Glutamatergic neuron (in vitro differentiated cells): ENCODE measurements around the gene TMEM92. TPM values are rescaled to one million over a fixed set of nuclear protein-coding genes. Genes with fewer than 3 reads are reported as not detected.
"Not testable (repeated sequence)": the region's sequence is repeated elsewhere in the genome, so short reads cannot be mapped to it uniquely, and the experiment has no call there.

Source experiments
- DNase-seq: peaks from one replicate; pipeline ENCODE4 v3.0.0; 2022
- H3K27ac Mint-ChIP-seq: one replicate; pipeline ENCODE4 v1.8.0; 2020; ENCODE audit warnings: mild to moderate bottlenecking, mixed read lengths, inconsistent platforms; ENCODE audit not compliant: unreplicated experiment
- H3K27me3 Mint-ChIP-seq: one replicate; pipeline ENCODE4 v1.8.0; 2020; ENCODE audit warnings: mild to moderate bottlenecking, moderate library complexity, mixed read lengths, inconsistent platforms; ENCODE audit not compliant: unreplicated experiment
- H3K36me3 Mint-ChIP-seq: one replicate; pipeline ENCODE4 v1.8.0; 2020; ENCODE audit warnings: mild to moderate bottlenecking, mixed read lengths, inconsistent platforms; ENCODE audit not compliant: unreplicated experiment
- H3K4me1 Mint-ChIP-seq: one replicate; pipeline ENCODE4 v1.8.0; 2020; ENCODE audit warnings: mild to moderate bottlenecking, low read depth, mixed read lengths, inconsistent platforms; ENCODE audit not compliant: unreplicated experiment
- H3K4me3 Mint-ChIP-seq: one replicate; pipeline ENCODE4 v1.8.0; 2020; ENCODE audit warnings: mild to moderate bottlenecking, mixed read lengths, inconsistent platforms; ENCODE audit not compliant: unreplicated experiment
- H3K9me3 Mint-ChIP-seq: one replicate; pipeline ENCODE4 v1.8.0; 2020; ENCODE audit warnings: mild to moderate bottlenecking, moderate library complexity, mixed read lengths, inconsistent platforms; ENCODE audit not compliant: unreplicated experiment
- total RNA-seq: library from RNA; stranded (reverse); fragmentation: NEBNext Ultra II Directional; extraction: Animal tissue kit (Norgen Biotek cat#: 25700); gene quantifications from one replicate; pipeline ENCODE4 v1.2.1, GENCODE V29; 2021; ENCODE audit not compliant: unreplicated experiment
- TF ChIP-seq, protein P1 (sequence below): fragments of 200-600 bp; sonication (generic); IDR thresholded peaks from one replicate; pipeline ENCODE4 v1.5.0; 2021; ENCODE audit not compliant: partially characterized antibody, unreplicated experiment

Gene TMEM92
- total RNA-seq, 1 donor from 2014 or later: not detected

DNA sequence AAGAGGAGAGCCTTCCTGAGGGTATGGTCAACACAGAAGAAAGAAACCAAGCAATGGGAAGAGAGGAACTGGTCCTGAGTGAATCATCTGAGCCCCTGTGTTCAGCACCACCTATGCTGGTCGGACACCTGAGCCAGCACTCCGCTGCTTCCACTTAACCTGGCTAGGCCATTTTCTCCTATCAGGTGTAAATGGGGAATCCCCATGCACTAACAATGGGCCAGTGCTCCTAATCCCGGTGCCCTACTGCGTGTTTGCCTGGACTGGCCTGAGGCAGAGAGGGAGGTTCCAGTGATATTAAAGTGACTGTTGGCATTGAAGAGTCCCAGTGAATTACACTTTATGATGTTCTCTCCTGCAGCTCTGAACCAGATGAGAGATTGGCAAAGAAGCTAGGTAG lies 37.2 kb downstream of the TMEM92 start:
- H3K4me3 Mint-ChIP-seq: no peak overlapping the region
- peaks cover 4% of the 10 kb centered on the region for H3K27me3 Mint-ChIP-seq

DNA sequence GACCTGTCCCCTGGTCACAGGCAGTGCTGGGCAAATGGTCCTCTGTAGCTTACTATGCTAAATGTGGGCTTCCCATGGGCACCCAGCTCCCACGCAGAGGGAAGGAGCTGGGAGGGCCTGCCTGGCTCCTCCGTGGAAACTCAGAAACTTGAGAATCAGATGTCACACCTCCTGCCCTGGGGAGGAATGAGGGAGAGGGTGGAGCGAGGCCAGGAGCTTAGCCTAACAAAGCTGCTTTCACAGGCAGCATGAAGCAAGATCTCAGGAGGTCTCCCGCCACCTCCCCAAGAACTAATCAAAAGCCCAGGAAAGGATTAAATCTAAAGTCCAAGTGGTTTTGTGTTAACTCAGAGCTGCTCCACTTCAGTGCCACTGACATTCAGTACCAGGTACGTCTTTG lies 38.0 kb downstream of the TMEM92 start:
- Mint-ChIP-seq H3K9me3 (peaks cover 3% of the 10 kb centered on the region), H3K4me1 (peaks cover 4% of the 10 kb centered on the region), H3K27me3 (peaks cover 4% of the 10 kb centered on the region), H3K27ac (no peak overlapping the region), H3K4me3 (no peak overlapping the region), H3K36me3 (no peaks in the 10 kb centered on the region)
- TF ChIP-seq, protein P1, sequence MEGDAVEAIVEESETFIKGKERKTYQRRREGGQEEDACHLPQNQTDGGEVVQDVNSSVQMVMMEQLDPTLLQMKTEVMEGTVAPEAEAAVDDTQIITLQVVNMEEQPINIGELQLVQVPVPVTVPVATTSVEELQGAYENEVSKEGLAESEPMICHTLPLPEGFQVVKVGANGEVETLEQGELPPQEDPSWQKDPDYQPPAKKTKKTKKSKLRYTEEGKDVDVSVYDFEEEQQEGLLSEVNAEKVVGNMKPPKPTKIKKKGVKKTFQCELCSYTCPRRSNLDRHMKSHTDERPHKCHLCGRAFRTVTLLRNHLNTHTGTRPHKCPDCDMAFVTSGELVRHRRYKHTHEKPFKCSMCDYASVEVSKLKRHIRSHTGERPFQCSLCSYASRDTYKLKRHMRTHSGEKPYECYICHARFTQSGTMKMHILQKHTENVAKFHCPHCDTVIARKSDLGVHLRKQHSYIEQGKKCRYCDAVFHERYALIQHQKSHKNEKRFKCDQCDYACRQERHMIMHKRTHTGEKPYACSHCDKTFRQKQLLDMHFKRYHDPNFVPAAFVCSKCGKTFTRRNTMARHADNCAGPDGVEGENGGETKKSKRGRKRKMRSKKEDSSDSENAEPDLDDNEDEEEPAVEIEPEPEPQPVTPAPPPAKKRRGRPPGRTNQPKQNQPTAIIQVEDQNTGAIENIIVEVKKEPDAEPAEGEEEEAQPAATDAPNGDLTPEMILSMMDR: no peak
- DNase-seq: no peak

More for the DNA sequence above, 37.2 kb downstream of the TMEM92 start:
- TF ChIP-seq, protein P1: no peak
- Mint-ChIP-seq H3K9me3 (peaks cover 3% of the 10 kb centered on the region), H3K27ac (no peak overlapping the region), H3K4me1 (peaks cover 4% of the 10 kb centered on the region), H3K36me3 (no peaks in the 10 kb centered on the region)
- DNase-seq: no peak

DNA sequence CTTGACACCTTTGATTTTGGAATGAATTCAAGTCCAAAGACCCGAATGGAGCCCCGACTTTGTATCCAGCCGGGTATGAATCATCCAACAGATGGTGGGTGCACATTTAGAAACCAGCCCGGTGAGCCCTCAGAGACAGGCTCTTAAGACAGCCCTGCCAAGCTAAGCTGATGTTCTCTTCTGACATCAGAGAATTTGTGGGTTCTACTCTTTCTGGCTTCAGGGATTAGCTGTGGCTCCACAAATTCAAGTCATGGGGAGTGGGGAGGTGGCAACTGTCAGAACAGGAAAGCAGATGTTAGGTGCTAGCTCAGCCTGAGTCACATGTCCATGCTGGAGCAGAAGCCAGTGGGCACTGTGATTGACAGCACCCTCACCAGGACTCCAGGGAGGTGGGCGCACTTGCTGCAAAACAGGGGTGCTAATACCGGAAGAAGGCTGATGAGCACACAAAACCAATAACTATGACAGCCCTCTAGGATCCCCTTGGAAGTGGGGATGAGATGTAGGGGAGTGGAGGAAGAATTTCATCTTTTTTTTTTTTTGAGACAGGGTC lies 40.3 kb downstream of the TMEM92 start:
- H3K27ac Mint-ChIP-seq: no peak overlapping the region
- peaks cover 4% of the 10 kb centered on the region for H3K4me1 Mint-ChIP-seq
- peaks cover 4% of the 10 kb centered on the region for H3K27me3 Mint-ChIP-seq
- H3K9me3 Mint-ChIP-seq: peaks cover 3% of the 10 kb centered on the region
- H3K36me3 Mint-ChIP-seq: no peaks in the 10 kb centered on the region
- TF ChIP-seq, protein P1: no peak
- DNase-seq: no peak
- no peak overlapping the region for H3K4me3 Mint-ChIP-seq

DNA sequence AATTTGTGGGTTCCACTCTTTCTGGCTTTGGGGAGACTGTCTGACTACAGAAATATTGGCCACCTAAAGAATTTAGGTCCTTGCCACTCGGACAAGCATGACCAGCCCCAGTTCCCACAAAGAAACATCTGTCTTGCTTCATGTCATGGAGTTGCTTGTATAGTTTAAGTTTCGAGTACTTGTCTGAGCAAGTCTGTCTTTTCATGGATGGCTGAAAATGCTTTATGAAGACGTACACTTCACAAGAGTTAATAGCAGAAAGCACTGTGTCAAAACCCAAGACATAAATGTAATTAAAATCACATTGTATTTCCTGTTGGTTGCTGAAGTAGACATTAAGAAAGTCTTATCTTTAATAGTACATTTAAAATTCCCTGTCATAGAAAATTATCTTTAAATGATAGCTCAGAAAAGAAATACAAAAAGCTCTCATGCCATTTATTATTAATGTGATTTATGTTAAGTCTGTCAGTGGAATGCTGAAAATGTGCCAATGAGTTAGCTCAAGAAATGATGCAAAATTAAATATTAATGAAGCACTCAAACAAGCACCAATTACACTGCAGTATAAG lies 41.8 kb downstream of the TMEM92 start:
- no peak for DNase-seq
- H3K9me3 Mint-ChIP-seq: peaks cover 3% of the 10 kb centered on the region
- H3K4me3 Mint-ChIP-seq: no peak overlapping the region
- TF ChIP-seq, protein P1: no peak
- H3K4me1 Mint-ChIP-seq: peaks cover 4% of the 10 kb centered on the region
- H3K27me3 Mint-ChIP-seq: peaks cover 4% of the 10 kb centered on the region
- no peak overlapping the region for H3K27ac Mint-ChIP-seq
- H3K36me3 Mint-ChIP-seq: no peaks in the 10 kb centered on the region

DNA sequence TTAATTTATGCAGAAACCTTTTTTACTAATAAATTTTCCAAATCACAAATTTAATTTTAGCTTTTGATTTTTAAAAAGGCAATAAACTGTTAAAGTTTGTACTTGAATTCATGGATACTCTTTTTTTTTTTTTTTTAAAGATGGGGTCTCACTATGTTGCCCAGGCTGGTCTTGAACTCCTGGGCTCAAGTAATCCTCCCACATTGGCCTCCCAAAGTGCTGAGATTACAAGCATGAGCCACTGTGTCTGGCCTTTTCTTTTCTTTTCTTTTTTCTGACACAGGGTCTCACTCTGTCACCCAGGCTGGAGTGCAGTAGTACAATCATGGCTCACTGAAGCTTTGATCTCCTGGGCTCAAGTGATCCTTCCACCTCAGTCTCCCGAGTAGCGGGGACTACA lies 42.4 kb downstream of the TMEM92 start:
- not testable (repeated sequence) for H3K9me3 Mint-ChIP-seq, H3K4me1 Mint-ChIP-seq, DNase-seq, H3K4me3 Mint-ChIP-seq, H3K27ac Mint-ChIP-seq, H3K36me3 Mint-ChIP-seq, H3K27me3 Mint-ChIP-seq
